Stimulated activated CD8-positive, alpha-beta memory T cell treated with anti-CD3 and anti-CD28 coated beads, Interleukin-15, amount 100 ng/mL, for 4 hours (primary cell): ENCODE results near the gene NFAT5.
"Not testable (repeated sequence)": the region's sequence is repeated elsewhere in the genome, so short reads cannot be mapped to it uniquely, and the experiment has no call there.

Source experiments
- DNase-seq, 2 donors: peaks; one replicate each; pipeline ENCODE4 v3.0.0-alpha.2; 2020; ENCODE audit warnings: low read depth in 2 of 2

The NFAT5 gene

GRCh38 chr16:69595127-69596036 lies 29.6 kb downstream of the NFAT5 start:
- DNase-seq, result no peak

DNA sequence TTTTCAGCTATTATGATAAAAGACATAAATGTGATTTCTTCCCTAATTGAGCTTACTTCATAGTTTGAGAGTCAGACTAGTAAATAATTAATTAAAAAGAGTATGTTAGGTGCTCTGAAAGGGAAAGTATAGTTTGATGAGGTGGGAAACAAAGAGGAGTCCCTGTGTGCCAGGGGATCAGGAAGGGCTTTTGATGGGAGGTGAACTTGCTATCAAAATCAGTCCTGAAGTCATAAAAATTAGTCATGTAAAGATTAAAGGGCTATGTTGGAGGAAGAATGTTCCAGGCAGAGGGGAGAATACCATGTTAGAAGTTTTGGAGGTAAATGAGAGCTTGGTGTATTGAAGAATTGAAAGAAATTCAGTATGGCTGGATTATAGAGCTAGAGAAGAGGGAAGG lies 31.0 kb downstream of the NFAT5 start:
- DNase-seq, result no peak

- no peak for DNase-seq
Observed at GRCh38 chr16:69598045-69598444, 32.3 kb downstream of the NFAT5 start.

DNA sequence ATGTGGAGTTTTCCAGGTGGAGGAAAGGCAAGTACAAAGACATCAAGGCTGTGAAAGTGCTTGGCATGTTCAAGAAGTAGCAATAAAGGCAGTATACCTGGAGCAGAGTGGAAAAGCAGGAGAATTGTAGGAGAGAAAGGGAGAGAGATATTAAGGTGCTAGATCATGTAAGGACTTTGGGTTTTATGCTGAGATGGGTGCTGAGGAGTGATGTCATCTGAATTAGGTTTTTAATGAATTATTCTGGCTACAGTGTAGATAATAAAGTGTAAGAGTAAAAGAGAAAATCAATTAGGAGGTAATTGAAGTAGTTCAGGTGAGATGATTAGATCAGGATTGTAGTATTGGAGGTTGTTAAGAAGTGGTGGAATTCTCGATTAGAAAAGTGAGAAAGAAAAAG lies 34.0 kb downstream of the NFAT5 start:
- no peak for DNase-seq

DNA sequence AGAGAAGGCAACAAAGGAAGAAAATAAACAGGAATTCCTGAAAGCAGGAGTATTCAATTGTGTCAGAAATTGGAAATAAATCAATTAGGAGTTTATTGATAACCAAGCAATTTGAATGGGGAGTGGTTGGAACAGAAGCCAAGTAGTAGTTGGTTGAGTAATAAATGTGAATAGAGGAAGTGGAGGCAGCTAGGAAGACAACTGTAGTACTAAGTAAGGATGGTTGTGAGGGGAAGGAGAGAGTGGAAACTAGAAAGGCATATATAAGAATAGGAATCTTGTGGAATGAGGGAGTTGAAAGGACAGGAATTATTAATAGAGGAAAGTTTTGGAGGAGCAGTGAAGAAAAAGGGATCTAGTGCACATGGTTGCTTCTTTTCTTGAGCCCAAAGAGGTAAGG lies 34.4 kb downstream of the NFAT5 start:
- DNase-seq, result no peak

DNA sequence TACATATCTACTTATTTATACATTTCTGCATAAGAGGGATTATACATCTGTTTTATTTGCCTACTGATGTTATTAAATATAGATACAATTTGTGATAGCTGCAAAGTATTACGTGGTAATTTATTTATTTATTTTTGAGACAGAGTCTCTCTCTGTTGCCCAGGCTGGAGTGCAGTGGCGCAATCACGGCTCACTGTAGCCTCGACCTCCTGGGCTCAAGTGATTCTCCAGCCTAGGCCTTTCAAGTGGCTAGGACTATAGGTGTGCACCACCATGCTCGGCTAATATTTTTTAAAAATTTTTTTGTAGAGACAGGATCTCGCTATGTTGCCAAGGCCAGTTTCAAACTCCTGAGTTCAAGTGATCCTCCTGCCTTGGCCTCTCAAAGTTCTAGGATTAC lies 35.5 kb downstream of the NFAT5 start:
- DNase-seq, result no peak

- no peak for DNase-seq
Observed at GRCh38 chr16:69606985-69607384, 41.2 kb downstream of the NFAT5 start.

DNA sequence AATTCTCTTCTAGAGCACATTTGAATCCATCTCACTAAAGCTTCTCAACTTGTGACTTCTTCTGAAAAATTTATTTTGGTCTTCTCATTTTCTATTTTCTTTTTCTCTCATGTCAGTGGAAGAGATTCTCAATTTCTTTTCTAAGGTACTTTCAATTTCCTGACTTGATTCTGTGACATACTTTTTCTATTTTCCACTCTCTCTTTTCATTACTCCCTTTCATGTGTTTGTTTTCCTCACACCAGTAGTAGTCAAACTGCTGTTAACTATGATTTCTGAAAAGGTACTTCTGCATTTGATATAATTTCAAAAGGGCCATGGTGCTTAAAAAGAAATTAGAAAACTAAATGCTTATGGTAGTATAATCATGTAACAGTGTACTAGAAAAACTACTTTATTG lies 41.9 kb downstream of the NFAT5 start:
- no peak for DNase-seq

DNA sequence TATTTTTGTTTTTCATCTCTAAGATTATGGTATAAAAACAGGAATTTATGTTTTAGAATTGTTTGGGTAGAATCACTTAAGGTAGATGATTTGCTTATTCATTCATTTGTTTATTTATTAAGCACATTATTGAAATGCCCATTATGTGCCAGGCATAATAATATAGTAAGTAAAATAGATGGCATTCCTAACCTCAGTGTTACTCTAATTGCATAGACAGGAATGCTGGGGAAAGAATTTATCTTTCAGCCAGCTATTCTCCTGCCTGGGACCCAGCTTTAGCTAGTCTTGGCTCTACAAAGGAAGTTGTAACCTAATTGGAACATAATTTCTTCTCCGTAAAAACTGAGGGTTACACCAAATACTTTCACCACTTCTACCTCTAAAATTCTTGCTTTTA lies 44.6 kb downstream of the NFAT5 start:
- DNase-seq, result no peak

DNA sequence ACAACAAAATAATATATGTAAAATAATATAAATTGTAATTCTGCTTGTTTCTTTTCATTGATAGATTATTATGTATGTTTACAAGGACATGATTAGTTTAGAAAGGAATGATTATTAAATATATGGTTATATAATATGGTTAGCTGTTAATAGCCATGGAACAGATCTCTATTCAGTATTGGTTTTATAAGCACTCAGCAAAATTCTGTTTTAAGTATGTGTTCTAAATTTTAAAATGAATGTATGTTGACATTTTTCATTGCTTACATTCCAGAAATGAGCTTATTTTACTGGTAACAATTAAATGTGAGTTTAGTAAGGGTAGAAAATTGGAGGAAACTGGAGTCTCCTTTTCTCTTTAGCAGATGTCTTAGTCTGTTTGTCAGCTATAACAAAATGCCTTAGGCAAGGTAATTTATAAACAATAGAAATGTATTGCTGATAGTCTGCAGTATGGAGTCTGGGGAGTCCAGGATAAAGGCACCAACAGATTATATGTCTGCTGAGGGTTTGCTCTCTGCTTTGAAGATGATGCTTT lies 45.4 kb downstream of the NFAT5 start:
- DNase-seq, result no peak

DNA sequence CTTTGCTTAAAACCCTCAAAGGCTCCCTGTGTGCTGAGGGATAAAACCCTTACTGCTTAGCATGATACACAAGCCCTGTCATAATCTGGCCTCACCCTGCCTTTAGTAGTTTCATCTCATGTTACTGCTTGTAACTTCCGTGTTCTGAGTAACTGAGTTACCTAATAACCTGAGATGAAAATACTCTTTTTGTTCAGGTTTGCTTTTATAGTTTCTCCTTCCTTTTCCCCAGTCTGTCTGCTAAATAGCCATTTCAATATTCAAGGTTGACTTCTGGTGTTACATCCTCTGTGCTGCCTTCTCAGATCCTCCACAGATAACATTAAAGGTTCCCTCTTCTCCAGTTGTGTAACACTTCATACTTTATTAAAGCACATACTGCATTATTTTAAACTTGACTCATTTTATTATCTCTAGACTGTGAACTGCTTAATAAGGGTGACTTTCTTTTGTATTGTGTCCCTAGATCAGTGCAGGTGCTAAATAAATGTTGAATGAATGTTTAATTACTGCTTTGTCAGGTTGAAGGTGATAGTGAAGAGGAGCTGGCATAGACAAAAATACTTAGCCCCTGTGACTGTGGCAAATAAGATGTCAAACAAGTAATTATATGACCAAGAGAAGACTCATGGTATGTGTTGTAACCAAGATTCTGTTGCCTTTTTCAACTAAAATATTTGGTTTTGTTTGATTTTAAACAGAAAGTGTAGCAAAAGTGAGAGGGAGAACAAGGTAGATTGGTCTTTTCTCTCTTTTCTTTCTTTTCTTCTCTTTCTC lies 47.8 kb downstream of the NFAT5 start:
- DNase-seq, result no peak

DNA sequence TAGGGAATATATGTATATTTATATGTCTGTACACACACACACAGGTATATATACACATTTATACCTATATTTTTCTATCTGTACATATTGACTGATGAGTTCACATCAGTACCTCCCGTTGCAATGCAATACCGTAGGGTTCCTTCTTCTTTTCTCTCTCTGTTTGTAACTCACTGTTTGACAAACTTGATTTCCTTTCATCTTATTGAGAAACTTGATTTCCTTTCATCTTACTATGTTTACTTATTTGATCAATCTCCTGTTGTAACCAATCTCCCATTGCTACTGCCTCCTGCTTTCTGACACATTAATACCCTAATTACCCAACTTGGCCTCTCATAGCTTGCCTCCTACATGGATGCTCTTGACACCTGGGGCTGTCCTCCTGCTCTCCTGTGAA lies 49.8 kb downstream of the NFAT5 start:
- DNase-seq, result no peak

- no peak for DNase-seq
Observed at GRCh38 chr16:69616082-69616481, 50.3 kb downstream of the NFAT5 start.

- no peak for DNase-seq
Observed at GRCh38 chr16:69618307-69618706, 52.5 kb downstream of the NFAT5 start.

DNA sequence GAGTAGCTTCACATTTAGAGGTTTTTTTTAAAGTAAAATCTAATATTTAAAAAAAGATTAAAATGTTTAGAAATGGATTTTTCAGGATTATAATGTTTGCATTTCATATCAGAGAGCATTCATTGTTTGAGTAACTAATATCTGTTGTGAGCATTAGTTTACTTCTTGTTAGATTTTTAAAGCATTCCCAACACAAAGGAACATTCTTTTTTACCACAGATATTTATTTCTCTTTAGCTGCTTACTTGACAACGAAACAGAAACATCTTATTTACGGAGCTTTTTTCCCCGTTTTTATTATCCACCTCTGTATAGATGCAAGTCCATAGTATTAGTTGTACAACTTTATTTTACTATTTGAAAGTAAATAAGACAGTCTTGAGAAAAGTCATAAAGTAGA lies 53.0 kb downstream of the NFAT5 start:
- no peak for DNase-seq

DNA sequence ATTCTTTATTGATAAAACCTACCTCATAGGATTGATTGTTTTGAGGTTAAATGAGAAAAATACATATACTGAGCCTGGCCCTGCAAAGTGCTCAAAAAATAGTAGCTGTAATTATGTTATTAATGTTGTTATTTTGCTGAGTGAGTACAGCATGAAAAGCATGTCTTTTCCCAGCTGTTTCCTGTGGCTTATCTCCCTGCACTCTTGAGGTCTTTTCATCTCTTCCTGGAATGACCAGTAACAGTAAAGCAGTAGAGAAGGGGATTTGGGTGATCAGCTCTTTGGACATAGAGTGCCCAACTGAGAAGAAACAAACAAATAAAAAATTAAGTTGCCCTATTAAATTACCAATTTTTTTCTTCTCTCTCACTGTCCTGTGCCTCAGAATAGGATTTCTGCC lies 53.7 kb downstream of the NFAT5 start:
- no peak for DNase-seq

GRCh38 chr16:69620573-69620972 lies 54.8 kb downstream of the NFAT5 start:
- no peak for DNase-seq

DNA sequence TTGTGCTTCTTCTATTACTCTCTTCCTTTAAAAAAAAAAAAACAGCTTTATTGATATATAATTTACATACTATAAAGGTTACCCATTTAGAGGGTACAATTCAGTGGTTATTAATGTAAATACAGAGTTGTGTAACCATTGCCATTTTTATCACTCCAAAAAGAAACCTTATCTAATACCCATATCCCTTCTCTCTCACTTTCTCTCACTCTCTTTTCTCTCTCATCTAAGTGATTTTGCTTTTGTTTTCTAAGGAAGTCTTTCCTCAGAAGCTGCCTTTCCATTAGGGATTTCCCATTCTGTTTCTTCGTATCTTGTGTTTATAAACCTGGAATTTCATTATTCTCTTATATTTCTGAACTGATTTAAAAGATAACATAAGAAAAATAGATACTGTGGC lies 55.5 kb downstream of the NFAT5 start:
- DNase-seq, result no peak

GRCh38 chr16:69626256-69626655 lies 60.5 kb downstream of the NFAT5 start:
- DNase-seq, result no peak

GRCh38 chr16:69632828-69633227 lies 67.1 kb downstream of the NFAT5 start:
- DNase-seq, result no peak

GRCh38 chr16:69633375-69633774 lies 67.6 kb downstream of the NFAT5 start:
- no peak for DNase-seq

GRCh38 chr16:69636563-69637146 lies 70.9 kb downstream of the NFAT5 start:
- DNase-seq, result not testable (repeated sequence)
